ENCODE results near the gene DPY30.

GRCh38 chr2:32061973-32062861 is 22.6 kb upstream of the DPY30 start:
- no peak for TF ChIP-seq CTCF (IDR thresholded peaks at IDR 0.05; ENCODE audit: low read depth, low read length, poor library complexity, severe bottlenecking)
- no peak for TF ChIP-seq EZH2phosphoT487 (IDR thresholded peaks at IDR 0.05; ENCODE audit: borderline replicate concordance, low read length)

Measured in DOHH2 (cell line).